Measurements from ENCODE around the gene GAGE10. TPM values are rescaled to one million over a fixed set of nuclear protein-coding genes. Genes with fewer than 3 reads are reported as not detected.
"Not testable (repeated sequence)": the region's sequence is repeated elsewhere in the genome, so short reads cannot be mapped to it uniquely, and the experiment has no call there.

The GAGE10 gene
- total RNA-seq, 4 donors from 2014 or later = not detected

- Histone ChIP-seq H3K9me3 (no peaks in the 10 kb centered on the region), H3K4me1 (no peaks in the 10 kb centered on the region), H3K27me3 (no peaks in the 10 kb centered on the region), H3K27ac (no peak overlapping the region), H3K36me3 (no peaks in the 10 kb centered on the region), H3K4me3 (no peak overlapping the region)
- WGBS = 73% methylated on average over 1 of the region's 1 CpG
- DNase-seq (ENCODE audit: low spot score in 2 of 2) = no peak
- no peak for TF ChIP-seq POLR2AphosphoS5 (IDR thresholded peaks at IDR 0.05)
- TF ChIP-seq, protein P1, sequence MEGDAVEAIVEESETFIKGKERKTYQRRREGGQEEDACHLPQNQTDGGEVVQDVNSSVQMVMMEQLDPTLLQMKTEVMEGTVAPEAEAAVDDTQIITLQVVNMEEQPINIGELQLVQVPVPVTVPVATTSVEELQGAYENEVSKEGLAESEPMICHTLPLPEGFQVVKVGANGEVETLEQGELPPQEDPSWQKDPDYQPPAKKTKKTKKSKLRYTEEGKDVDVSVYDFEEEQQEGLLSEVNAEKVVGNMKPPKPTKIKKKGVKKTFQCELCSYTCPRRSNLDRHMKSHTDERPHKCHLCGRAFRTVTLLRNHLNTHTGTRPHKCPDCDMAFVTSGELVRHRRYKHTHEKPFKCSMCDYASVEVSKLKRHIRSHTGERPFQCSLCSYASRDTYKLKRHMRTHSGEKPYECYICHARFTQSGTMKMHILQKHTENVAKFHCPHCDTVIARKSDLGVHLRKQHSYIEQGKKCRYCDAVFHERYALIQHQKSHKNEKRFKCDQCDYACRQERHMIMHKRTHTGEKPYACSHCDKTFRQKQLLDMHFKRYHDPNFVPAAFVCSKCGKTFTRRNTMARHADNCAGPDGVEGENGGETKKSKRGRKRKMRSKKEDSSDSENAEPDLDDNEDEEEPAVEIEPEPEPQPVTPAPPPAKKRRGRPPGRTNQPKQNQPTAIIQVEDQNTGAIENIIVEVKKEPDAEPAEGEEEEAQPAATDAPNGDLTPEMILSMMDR (IDR thresholded peaks at IDR 0.05) = no peak
- TF ChIP-seq EP300 (IDR thresholded peaks at IDR 0.05) = no peak
- no peak for TF ChIP-seq POLR2A (IDR thresholded peaks at IDR 0.05)
These were observed 15.8 kb upstream of the GAGE10 start for GRCh38 chrX:49287665-49288064.

DNA sequence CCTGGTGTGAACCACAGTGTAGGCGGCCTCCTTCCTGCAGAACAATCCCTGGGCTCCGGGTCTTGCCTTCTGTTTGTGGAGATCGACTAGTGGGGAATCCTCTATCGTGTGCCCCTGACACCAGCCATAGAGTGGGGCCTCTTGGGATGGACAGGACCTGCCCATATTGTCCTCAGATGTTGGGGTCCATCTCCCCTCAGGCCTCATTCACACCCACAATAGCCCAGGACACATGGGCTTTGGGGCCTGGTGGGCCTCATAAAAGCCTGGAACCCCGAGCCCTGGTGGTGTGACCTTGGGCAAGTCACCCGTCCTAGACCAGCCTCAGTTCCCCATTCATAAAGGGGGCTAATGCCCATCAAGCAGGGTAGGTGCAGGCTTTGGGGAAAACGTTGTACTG, 13.2 kb upstream of the GAGE10 start:
- no peaks in the 10 kb centered on the region for H3K4me1 ChIP-seq
- H3K36me3 ChIP-seq = no peaks in the 10 kb centered on the region
- no peak for DNase-seq (ENCODE audit: low spot score in 2 of 2)
- 39% methylated on average over 4 of the region's 7 CpGs for WGBS
- no peaks in the 10 kb centered on the region for H3K9me3 ChIP-seq
- no peak for TF ChIP-seq EP300 (IDR thresholded peaks at IDR 0.05)
- TF ChIP-seq POLR2A (IDR thresholded peaks at IDR 0.05) = no peak
- TF ChIP-seq, protein P1 (IDR thresholded peaks at IDR 0.05) = no peak
- TF ChIP-seq POLR2AphosphoS5 (IDR thresholded peaks at IDR 0.05) = no peak
- no peaks in the 10 kb centered on the region for H3K27me3 ChIP-seq
- no peak overlapping the region for H3K4me3 ChIP-seq
- H3K27ac ChIP-seq = no peak overlapping the region

DNA sequence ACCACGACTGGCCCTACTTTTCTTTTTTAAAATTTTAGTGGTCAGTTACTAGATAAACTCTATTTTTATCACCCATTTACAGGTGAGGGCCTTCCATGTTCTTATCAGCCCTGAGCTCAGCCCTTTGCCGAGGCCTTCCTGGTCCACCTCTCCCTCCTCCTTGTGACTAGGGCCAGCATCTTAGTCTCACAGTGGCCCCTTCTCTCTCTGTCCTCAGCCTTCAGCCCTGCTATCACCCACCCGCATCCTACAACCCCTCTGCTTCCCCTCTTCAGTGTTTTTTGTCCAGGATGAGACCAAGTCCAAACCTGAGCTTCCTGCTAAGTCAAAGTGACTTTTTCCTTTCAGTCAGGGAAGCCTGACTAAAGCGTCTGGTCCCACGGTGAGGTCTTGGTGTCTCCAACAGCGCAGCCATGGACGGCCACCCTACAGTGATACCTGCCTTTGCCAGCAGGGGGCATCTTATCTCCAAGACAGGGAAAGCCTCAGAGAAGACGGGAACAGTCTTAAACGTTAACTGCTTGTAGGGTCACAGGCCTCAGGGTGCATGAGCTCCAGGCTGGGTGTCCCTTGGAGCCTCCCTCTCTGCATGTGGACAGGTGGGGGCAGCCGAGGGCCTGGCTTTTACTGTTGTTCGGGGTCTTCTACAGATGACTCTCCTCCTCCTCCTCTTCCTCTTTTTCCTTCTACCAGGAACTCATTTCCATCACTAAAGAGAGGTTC, 11.7 kb upstream of the GAGE10 start:
- Histone ChIP-seq H3K4me1 (no peaks in the 10 kb centered on the region), H3K9me3 (no peaks in the 10 kb centered on the region), H3K36me3 (no peaks in the 10 kb centered on the region), H3K4me3 (no peak overlapping the region), H3K27ac (no peak overlapping the region), H3K27me3 (no peaks in the 10 kb centered on the region)
- 32% methylated on average over 11 of the region's 11 CpGs for WGBS
- TF ChIP-seq, protein P1 (IDR thresholded peaks at IDR 0.05) = peak; percentile 36 to 50
- no peak for TF ChIP-seq POLR2A (IDR thresholded peaks at IDR 0.05)
- no peak for DNase-seq (ENCODE audit: low spot score in 2 of 2)

GRCh38 chrX:49292400-49293362, 10.8 kb upstream of the GAGE10 start:
- TF ChIP-seq POLR2AphosphoS5 (IDR thresholded peaks at IDR 0.05) (no peak), POLR2A (IDR thresholded peaks at IDR 0.05) (no peak), EP300 (IDR thresholded peaks at IDR 0.05) (no peak)
- TF ChIP-seq, protein P1 (IDR thresholded peaks at IDR 0.05) = no peak
- 84% methylated on average over 10 of the region's 17 CpGs for WGBS
- no peaks in the 10 kb centered on the region for H3K9me3 ChIP-seq

DNA sequence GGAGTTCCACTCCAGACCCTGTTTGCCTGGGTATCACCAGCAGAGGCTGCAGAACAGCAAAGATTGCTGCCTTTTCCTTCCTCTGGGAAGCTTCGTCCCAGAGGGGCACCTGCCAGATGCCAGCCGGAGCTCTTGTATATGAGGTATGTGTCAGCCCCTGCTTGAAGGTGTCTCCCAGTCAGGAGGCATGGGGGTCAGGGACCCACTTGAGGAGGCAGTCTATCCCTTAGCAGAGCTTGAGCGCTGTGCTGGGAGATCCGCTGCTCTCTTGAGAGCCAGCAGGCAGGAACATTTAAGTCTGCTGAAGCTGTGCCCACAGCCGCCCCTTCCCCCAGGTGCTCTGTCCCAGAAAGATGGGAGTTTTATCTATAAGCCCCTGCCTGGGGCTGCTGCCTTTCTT, 4.2 kb upstream of the GAGE10 start:
- not testable (repeated sequence) for DNase-seq (ENCODE audit: low spot score in 2 of 2); H3K27ac ChIP-seq; H3K27me3 ChIP-seq; H3K4me1 ChIP-seq; H3K9me3 ChIP-seq; H3K4me3 ChIP-seq; H3K36me3 ChIP-seq
- 95% methylated on average over 3 of the region's 5 CpGs for WGBS

More at GRCh38 chrX:49292400-49293362, 10.8 kb upstream of the GAGE10 start:
- no peaks in the 10 kb centered on the region for H3K27me3 ChIP-seq
- H3K4me3 ChIP-seq = no peak overlapping the region
- no peak for DNase-seq (ENCODE audit: low spot score in 2 of 2)
- no peaks in the 10 kb centered on the region for H3K36me3 ChIP-seq
- no peaks in the 10 kb centered on the region for H3K4me1 ChIP-seq
- no peak overlapping the region for H3K27ac ChIP-seq

Measured in suprapubic skin (tissue), 4 donors.